Measurements from ENCODE around the gene PMP22.

DNA sequence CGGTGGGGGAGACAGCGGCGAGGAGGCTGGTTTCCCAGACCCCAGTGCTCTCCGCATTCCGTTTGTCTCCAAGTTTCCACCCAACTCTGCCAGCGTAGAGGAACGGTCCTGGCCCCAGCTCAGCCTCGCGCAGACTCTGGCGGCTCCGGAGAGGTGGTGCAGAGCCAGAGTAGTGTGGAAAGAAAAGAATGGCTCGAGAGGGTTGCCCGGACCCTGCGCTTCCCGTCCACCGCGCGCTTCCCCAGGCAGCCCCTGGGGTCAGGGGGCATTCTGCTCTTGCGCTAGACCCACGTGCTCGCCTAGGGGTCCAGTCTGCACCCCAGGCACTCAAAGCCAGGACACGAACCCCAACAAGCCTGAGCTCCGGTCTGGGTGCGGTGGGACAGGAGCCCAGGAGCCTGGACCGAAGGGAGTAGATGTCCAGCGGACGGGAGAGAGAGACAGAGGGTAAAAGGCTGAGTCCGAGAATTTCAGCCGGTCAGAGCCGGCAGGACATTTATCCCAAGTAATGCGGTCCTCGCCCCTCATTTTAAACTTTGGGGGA, 3.8 kb downstream of the PMP22 start:
- TF ChIP-seq, protein P1, sequence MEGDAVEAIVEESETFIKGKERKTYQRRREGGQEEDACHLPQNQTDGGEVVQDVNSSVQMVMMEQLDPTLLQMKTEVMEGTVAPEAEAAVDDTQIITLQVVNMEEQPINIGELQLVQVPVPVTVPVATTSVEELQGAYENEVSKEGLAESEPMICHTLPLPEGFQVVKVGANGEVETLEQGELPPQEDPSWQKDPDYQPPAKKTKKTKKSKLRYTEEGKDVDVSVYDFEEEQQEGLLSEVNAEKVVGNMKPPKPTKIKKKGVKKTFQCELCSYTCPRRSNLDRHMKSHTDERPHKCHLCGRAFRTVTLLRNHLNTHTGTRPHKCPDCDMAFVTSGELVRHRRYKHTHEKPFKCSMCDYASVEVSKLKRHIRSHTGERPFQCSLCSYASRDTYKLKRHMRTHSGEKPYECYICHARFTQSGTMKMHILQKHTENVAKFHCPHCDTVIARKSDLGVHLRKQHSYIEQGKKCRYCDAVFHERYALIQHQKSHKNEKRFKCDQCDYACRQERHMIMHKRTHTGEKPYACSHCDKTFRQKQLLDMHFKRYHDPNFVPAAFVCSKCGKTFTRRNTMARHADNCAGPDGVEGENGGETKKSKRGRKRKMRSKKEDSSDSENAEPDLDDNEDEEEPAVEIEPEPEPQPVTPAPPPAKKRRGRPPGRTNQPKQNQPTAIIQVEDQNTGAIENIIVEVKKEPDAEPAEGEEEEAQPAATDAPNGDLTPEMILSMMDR (IDR thresholded peaks at IDR 0.05) = no peak
- TF ChIP-seq EZH2 (IDR thresholded peaks at IDR 0.05) = no peak

Measured in neural progenitor cell (in vitro differentiated cells).